ENCODE data around the gene ZFP57.
"Not testable (repeated sequence)": the region's sequence is repeated elsewhere in the genome, so short reads cannot be mapped to it uniquely, and the experiment has no call there.

Gene ZFP57

DNA sequence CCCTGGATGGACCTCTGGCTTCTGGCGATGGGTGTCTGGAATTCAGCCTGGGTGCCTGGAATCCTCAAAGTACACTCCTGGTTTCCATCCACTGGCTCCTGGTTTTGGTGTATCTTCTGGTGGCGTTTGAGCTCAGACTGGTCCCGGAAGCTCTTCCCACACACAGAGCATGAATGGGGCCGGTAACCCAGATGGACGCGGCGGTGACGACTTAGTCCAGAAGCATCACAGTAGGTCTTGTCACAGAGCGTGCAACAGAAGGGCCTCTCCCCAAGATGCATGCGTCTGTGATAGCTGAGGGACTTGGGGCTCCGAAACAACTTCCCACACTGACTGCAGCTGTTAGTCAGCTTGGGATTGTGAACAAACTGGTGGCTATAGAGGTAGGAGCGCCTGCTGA lies 7.8 kb downstream of the ZFP57 start:
- Histone ChIP-seq H3K27me3 (ENCODE audit: control insufficient read depth in 1 of 2, insufficient read depth in 2 of 2, low read length in 2 of 2) (peaks cover 4% of the 10 kb centered on the region in 2 donors), H3K9me3 (ENCODE audit: control insufficient read depth in 1 of 2, low read length in 2 of 2) (no peaks in the 10 kb centered on the region), H3K27ac (ENCODE audit: low read depth, low read length) (no peak overlapping the region), H3K4me1 (ENCODE audit: control insufficient read depth in 1 of 2, insufficient read depth in 2 of 2, low read length in 2 of 2) (no peaks in the 10 kb centered on the region), H3K36me3 (ENCODE audit: control insufficient read depth in 1 of 2, insufficient read depth in 2 of 2, low read length in 2 of 2) (no peaks in the 10 kb centered on the region), H3K9ac (ENCODE audit: low read depth in 1 of 2, low read length in 2 of 2) (no peak overlapping the region), H3K4me3 (ENCODE audit: low read depth in 1 of 2, low read length in 2 of 2) (no peak overlapping the region)

DNA sequence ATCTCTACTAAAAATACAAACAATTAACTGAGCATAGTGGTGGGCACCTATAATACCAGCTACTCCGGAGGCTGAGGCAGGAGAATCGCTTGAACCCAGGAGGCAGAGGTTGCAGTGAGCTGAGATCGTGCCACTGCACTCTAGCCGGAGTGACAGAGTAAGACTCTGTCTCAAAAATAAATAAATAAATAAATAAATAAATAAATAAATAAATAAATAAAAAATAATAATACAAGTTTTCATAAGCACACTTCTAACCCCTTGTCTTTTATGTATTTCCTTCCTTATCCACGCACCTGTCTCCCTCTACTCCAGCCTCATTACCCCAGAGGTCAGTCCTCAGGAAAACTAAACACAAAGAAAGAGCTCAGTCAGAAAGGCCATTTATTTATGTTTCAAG lies 8.8 kb downstream of the ZFP57 start:
- H3K27me3 ChIP-seq (ENCODE audit: control insufficient read depth in 1 of 2, insufficient read depth in 2 of 2, low read length in 2 of 2); H3K4me1 ChIP-seq (ENCODE audit: control insufficient read depth in 1 of 2, insufficient read depth in 2 of 2, low read length in 2 of 2); H3K27ac ChIP-seq (ENCODE audit: low read depth, low read length); H3K9ac ChIP-seq (ENCODE audit: low read depth in 1 of 2, low read length in 2 of 2); H3K36me3 ChIP-seq (ENCODE audit: control insufficient read depth in 1 of 2, insufficient read depth in 2 of 2, low read length in 2 of 2); H3K9me3 ChIP-seq (ENCODE audit: control insufficient read depth in 1 of 2, low read length in 2 of 2); H3K4me3 ChIP-seq (ENCODE audit: low read depth in 1 of 2, low read length in 2 of 2): not testable (repeated sequence)

DNA sequence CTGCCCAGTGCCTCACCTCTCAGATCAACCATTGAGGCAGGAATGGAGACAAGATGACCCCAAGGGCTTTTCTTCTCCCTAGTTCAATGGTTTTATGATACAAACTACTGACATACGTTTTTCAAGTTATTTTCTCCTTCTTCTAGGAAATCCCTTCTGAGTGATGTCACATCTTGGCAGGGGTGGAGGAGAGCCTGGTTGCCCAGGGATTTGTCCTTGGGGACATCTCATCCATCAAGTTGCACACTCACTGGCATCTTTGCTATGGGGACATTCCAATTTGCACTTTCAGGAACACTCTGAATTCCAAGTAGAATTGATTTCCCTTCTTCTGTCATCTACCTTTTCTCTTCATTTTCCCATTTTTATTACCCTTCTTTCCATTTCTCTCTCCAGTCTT lies 9.9 kb downstream of the ZFP57 start:
- Histone ChIP-seq H3K4me1 (ENCODE audit: control insufficient read depth in 1 of 2, insufficient read depth in 2 of 2, low read length in 2 of 2) (no peaks in the 10 kb centered on the region), H3K9me3 (ENCODE audit: control insufficient read depth in 1 of 2, low read length in 2 of 2) (no peaks in the 10 kb centered on the region)

DNA sequence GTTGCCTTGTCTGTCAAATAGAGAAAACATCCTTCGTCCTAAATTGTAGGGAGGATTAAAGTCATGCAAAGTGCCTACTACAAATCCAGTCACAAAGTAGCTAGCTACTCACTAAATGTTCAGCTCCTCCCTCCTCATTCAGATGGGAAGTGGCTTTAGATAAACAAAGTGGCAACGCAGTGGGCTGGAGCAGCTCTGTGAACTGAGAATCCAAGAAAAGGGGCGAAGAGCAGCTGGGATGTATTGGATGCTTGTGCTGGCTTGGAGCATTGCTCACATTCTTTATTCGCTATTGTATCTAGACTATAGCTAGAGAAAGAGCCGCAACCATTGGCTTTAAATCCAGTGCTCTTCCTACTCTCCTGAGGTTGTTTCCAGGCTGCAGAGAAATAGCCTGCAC lies 13.8 kb downstream of the ZFP57 start:
- no peaks in the 10 kb centered on the region for H3K4me1 ChIP-seq (ENCODE audit: control insufficient read depth in 1 of 2, insufficient read depth in 2 of 2, low read length in 2 of 2)
- H3K36me3 ChIP-seq (ENCODE audit: control insufficient read depth in 1 of 2, insufficient read depth in 2 of 2, low read length in 2 of 2), result no peaks in the 10 kb centered on the region
- no peaks in the 10 kb centered on the region for H3K9me3 ChIP-seq (ENCODE audit: control insufficient read depth in 1 of 2, low read length in 2 of 2)
- peaks cover 4% of the 10 kb centered on the region in 2 donors for H3K27me3 ChIP-seq (ENCODE audit: control insufficient read depth in 1 of 2, insufficient read depth in 2 of 2, low read length in 2 of 2)
- H3K9ac ChIP-seq (ENCODE audit: low read depth in 1 of 2, low read length in 2 of 2), result no peak overlapping the region
- H3K4me3 ChIP-seq (ENCODE audit: low read depth in 1 of 2, low read length in 2 of 2), result no peak overlapping the region
- no peak overlapping the region for H3K27ac ChIP-seq (ENCODE audit: low read depth, low read length)

More for the DNA sequence above, 9.9 kb downstream of the ZFP57 start:
- H3K36me3 ChIP-seq (ENCODE audit: control insufficient read depth in 1 of 2, insufficient read depth in 2 of 2, low read length in 2 of 2), result no peaks in the 10 kb centered on the region
- H3K4me3 ChIP-seq (ENCODE audit: low read depth in 1 of 2, low read length in 2 of 2), result no peak overlapping the region
- no peak overlapping the region for H3K9ac ChIP-seq (ENCODE audit: low read depth in 1 of 2, low read length in 2 of 2)
- peaks cover 4% of the 10 kb centered on the region in 2 donors for H3K27me3 ChIP-seq (ENCODE audit: control insufficient read depth in 1 of 2, insufficient read depth in 2 of 2, low read length in 2 of 2)
- no peak overlapping the region for H3K27ac ChIP-seq (ENCODE audit: low read depth, low read length)

DNA sequence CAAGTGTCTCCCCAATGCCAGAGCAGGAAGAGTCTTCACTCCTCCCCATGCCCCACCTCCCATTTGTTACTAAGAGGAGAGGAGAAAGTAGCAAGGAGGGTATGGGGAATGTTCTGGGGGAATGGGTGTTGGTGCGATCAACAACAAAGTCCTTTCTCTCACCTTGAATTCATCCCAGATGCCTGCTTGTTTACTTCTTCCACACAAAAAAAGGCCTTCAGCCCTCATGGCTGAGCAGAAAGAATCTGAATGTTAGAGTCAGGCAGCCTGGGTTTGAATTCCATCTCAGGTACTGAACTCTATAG lies 14.2 kb downstream of the ZFP57 start:
- Histone ChIP-seq H3K9ac (ENCODE audit: low read depth in 1 of 2, low read length in 2 of 2) (no peak overlapping the region), H3K9me3 (ENCODE audit: control insufficient read depth in 1 of 2, low read length in 2 of 2) (no peaks in the 10 kb centered on the region), H3K36me3 (ENCODE audit: control insufficient read depth in 1 of 2, insufficient read depth in 2 of 2, low read length in 2 of 2) (no peaks in the 10 kb centered on the region), H3K27me3 (ENCODE audit: control insufficient read depth in 1 of 2, insufficient read depth in 2 of 2, low read length in 2 of 2) (peaks cover 4% of the 10 kb centered on the region in 2 donors), H3K4me1 (ENCODE audit: control insufficient read depth in 1 of 2, insufficient read depth in 2 of 2, low read length in 2 of 2) (no peaks in the 10 kb centered on the region), H3K27ac (ENCODE audit: low read depth, low read length) (no peak overlapping the region), H3K4me3 (ENCODE audit: low read depth in 1 of 2, low read length in 2 of 2) (no peak overlapping the region)

DNA sequence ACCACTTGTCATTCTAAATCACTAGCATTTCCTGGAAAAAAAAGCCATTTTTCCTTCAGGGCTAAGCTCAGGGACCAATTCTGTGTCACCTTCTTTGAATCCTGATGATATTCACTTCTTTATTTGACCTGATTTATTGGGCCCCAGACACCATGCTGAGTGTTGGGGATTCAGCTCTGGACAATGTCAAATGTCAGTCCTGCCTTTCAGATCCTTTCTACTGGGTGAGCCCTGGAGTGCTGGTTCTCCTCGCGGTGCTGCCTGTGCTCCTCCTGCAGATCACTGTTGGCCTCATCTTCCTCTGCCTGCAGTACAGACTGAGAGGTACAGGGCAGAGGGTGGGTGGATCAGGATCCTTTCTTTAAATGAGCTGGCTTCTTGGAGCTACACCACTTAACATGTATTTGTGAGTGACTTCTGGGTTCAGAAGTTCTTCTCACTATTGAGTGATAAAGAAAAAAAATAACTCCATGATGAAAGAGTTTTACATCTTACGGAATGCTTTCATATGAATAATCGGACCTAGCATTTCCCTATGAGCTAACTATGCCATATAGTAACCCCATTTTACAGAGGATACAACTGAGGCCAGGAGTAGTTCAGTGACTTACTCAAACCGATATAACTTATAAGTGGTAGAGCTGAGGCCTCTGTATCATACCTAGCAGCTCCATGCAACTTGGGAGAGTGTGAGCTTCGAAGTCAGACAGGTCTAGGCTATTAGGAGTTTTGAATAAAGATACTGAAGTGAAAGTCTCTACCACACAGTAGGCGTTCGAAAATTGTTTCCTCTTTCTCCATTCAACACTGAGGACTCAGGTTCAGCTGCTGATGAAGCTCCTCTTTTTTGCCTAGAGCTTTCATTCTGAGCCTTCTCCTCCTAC lies 14.8 kb downstream of the ZFP57 start:
- no peak overlapping the region for H3K4me3 ChIP-seq (ENCODE audit: low read depth in 1 of 2, low read length in 2 of 2)
- H3K9me3 ChIP-seq (ENCODE audit: control insufficient read depth in 1 of 2, low read length in 2 of 2), result no peaks in the 10 kb centered on the region
- peaks cover 1 to 4% of the 10 kb centered on the region in 2 donors for H3K27me3 ChIP-seq (ENCODE audit: control insufficient read depth in 1 of 2, insufficient read depth in 2 of 2, low read length in 2 of 2)
- H3K27ac ChIP-seq (ENCODE audit: low read depth, low read length), result no peak overlapping the region
- no peaks in the 10 kb centered on the region for H3K4me1 ChIP-seq (ENCODE audit: control insufficient read depth in 1 of 2, insufficient read depth in 2 of 2, low read length in 2 of 2)
- H3K36me3 ChIP-seq (ENCODE audit: control insufficient read depth in 1 of 2, insufficient read depth in 2 of 2, low read length in 2 of 2), result no peaks in the 10 kb centered on the region
- H3K9ac ChIP-seq (ENCODE audit: low read depth in 1 of 2, low read length in 2 of 2), result no peak overlapping the region

DNA sequence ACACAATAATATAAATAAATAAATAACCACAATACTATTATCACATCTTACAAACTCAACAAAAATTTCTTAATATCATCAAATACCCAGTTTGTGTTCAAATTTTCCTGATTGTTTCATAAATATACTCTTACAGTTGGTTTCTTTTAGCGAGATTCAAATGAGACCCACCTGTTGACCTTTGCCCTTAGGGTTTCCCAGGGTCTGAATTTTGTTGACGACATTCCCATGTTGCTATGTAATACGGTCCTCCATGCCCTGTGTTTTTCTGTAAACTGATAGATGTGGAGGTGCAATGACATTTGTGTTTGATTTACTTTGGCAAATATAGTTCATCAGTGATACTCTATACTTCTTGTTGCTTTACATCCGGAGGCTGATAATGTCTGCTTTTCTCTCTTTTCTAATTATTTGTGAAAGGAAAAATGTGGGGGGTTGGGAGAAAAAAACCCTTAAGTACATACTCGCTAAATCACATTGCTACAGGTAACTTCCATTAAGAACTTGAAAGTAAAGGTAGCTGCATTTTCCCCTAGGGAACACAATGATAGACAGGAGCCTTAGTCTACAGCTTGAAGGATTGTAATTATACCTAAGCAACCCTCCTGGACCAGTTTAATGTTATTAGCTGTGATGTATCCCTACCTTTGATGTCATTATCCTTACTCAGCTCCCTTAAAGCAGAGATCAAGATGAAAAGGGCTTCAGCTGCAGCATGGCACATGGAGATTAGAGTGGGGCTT lies 17.5 kb downstream of the ZFP57 start:
- H3K4me1 ChIP-seq (ENCODE audit: control insufficient read depth in 1 of 2, insufficient read depth in 2 of 2, low read length in 2 of 2), result no peaks in the 10 kb centered on the region
- H3K36me3 ChIP-seq (ENCODE audit: control insufficient read depth in 1 of 2, insufficient read depth in 2 of 2, low read length in 2 of 2), result no peaks in the 10 kb centered on the region
- no peaks in the 10 kb centered on the region for H3K9me3 ChIP-seq (ENCODE audit: control insufficient read depth in 1 of 2, low read length in 2 of 2)
- peaks cover 0 to 2% of the 10 kb centered on the region in 2 donors for H3K27me3 ChIP-seq (ENCODE audit: control insufficient read depth in 1 of 2, insufficient read depth in 2 of 2, low read length in 2 of 2)
- no peak overlapping the region for H3K4me3 ChIP-seq (ENCODE audit: low read depth in 1 of 2, low read length in 2 of 2)
- H3K27ac ChIP-seq (ENCODE audit: low read depth, low read length), result no peak overlapping the region
- no peak overlapping the region for H3K9ac ChIP-seq (ENCODE audit: low read depth in 1 of 2, low read length in 2 of 2)

DNA sequence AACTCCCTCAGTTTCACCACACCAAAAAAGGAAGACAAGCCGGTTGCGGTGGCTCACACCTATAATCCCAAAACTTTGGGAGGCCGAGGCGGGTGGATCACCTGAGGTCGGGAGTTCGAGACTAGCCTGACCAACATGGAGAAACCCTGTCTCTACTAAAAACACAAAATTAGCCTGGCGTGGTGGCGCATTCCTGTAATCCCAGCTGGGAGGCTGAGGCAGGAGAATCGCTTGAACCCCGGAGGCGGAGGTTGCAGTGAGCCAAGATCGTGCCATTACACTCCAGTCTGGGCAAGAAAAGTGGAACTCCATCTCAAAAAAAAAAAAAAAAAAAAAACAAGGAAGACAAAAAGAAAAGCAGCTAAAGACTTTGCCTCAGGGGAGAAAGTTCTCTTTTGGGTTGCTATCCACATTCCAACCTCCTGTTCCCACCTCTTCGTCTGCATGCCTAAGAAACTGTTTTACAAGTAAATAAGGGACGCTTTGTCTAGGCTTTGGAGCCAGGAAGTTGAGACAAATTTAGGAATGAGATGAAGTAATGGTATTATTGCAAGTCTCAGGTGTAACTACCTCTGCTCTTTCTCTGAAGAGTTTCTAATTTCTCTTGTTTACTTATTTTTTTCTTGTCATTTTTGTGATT lies 19.3 kb downstream of the ZFP57 start:
- H3K9ac ChIP-seq (ENCODE audit: low read depth in 1 of 2, low read length in 2 of 2); H3K4me1 ChIP-seq (ENCODE audit: control insufficient read depth in 1 of 2, insufficient read depth in 2 of 2, low read length in 2 of 2); H3K36me3 ChIP-seq (ENCODE audit: control insufficient read depth in 1 of 2, insufficient read depth in 2 of 2, low read length in 2 of 2); H3K27ac ChIP-seq (ENCODE audit: low read depth, low read length); H3K27me3 ChIP-seq (ENCODE audit: control insufficient read depth in 1 of 2, insufficient read depth in 2 of 2, low read length in 2 of 2); H3K4me3 ChIP-seq (ENCODE audit: low read depth in 1 of 2, low read length in 2 of 2); H3K9me3 ChIP-seq (ENCODE audit: control insufficient read depth in 1 of 2, low read length in 2 of 2): not testable (repeated sequence)

DNA sequence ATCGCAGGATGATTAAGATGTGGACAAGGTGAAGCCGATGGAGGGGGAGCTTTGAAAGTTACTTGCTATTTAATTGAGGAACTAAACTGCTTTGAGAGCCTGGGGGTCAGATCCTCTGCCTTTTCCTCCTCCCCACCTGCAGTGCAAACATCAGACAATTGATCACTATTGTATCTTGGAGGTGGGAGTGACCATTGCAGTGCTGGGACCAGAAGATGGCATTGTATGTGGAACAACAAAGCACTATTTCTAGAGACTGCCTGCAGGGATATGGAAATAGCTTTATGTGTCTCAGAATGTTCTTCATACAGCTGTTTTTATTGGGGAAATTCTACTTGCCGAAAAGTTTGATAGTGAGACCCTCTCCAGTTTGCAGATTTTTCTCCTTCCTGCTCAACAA lies 19.9 kb downstream of the ZFP57 start:
- H3K9me3 ChIP-seq (ENCODE audit: control insufficient read depth in 1 of 2, low read length in 2 of 2), result no peaks in the 10 kb centered on the region
- no peak overlapping the region for H3K4me3 ChIP-seq (ENCODE audit: low read depth in 1 of 2, low read length in 2 of 2)
- H3K27me3 ChIP-seq (ENCODE audit: control insufficient read depth in 1 of 2, insufficient read depth in 2 of 2, low read length in 2 of 2), result peaks cover 0 to 8% of the 10 kb centered on the region in 2 donors
- no peak overlapping the region for H3K9ac ChIP-seq (ENCODE audit: low read depth in 1 of 2, low read length in 2 of 2)
- no peaks in the 10 kb centered on the region for H3K36me3 ChIP-seq (ENCODE audit: control insufficient read depth in 1 of 2, insufficient read depth in 2 of 2, low read length in 2 of 2)
- no peaks in the 10 kb centered on the region for H3K4me1 ChIP-seq (ENCODE audit: control insufficient read depth in 1 of 2, insufficient read depth in 2 of 2, low read length in 2 of 2)
- no peak overlapping the region for H3K27ac ChIP-seq (ENCODE audit: low read depth, low read length)

DNA sequence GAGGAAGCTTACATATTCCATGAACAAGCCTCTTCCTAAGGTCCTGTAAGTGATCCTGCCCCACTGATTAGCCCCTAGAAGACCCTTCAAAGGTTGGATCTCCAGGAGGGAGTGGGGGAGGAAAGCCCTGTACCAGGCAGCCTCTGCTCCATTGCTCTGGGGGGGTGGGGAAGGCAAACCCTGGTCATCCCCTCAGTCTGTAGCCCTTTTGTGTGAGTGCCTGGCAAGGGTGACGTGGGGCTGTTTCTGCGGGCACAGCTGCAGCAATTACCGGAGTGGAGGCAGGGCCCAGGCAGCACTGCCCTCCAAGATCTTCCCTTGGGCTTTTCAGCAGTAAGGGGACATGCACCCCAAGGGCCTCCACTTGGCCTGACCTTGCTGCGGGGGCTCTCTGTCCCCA lies 24.2 kb downstream of the ZFP57 start, which contains the start of gene MOG:
TSS of gene MOG (plus strand) at position 295 of the 400 bp plus-strand sequence. CDS start 118 bp downstream, outside the sequence.
- Histone ChIP-seq H3K4me3 (ENCODE audit: low read depth in 1 of 2, low read length in 2 of 2) (no peak within 1 kb of the TSS), H3K27ac (ENCODE audit: low read depth, low read length) (no peak within 1 kb of the TSS), H3K4me1 (ENCODE audit: control insufficient read depth in 1 of 2, insufficient read depth in 2 of 2, low read length in 2 of 2) (no peaks in the 10 kb centered on the region), H3K36me3 (ENCODE audit: control insufficient read depth in 1 of 2, insufficient read depth in 2 of 2, low read length in 2 of 2) (no peaks in the 10 kb centered on the region), H3K9ac (ENCODE audit: low read depth in 1 of 2, low read length in 2 of 2) (no peak within 1 kb of the TSS), H3K27me3 (ENCODE audit: control insufficient read depth in 1 of 2, insufficient read depth in 2 of 2, low read length in 2 of 2) (peaks cover 7 to 8% of the 10 kb centered on the region in 2 donors), H3K9me3 (ENCODE audit: control insufficient read depth in 1 of 2, low read length in 2 of 2) (no peaks in the 10 kb centered on the region)

Data from duodenal mucosa (tissue), 2 donors.